Activated naive CD4-positive, alpha-beta T cell (primary cell): ENCODE data around the gene KIAA1755.

ENCODE experiments used
- DNase-seq, 4 experiments: peaks; one replicate each; lab custom pipeline; 2025; lab: John Stamatoyannopoulos, UW

The KIAA1755 gene

GRCh38 chr20:38202153-38202981 is 58.2 kb downstream of the KIAA1755 start:
- DNase-seq = no peak

GRCh38 chr20:38201356-38201755 is 59.2 kb downstream of the KIAA1755 start:
- no peak for DNase-seq

GRCh38 chr20:38200646-38201045 is 59.9 kb downstream of the KIAA1755 start:
- DNase-seq = no peak

GRCh38 chr20:38199501-38200390 is 60.8 kb downstream of the KIAA1755 start:
- DNase-seq = no peak

- no peak for DNase-seq
Measured at GRCh38 chr20:38198238-38198861, 62.2 kb downstream of the KIAA1755 start.

- no peak for DNase-seq
Measured at GRCh38 chr20:38197619-38198018, 62.9 kb downstream of the KIAA1755 start.

GRCh38 chr20:38197217-38197616 is 63.3 kb downstream of the KIAA1755 start:
- DNase-seq = no peak

GRCh38 chr20:38196592-38196991 is 63.9 kb downstream of the KIAA1755 start:
- no peak for DNase-seq

- no peak for DNase-seq
Measured at GRCh38 chr20:38196076-38196475, 64.5 kb downstream of the KIAA1755 start.

- no peak for DNase-seq
Measured at GRCh38 chr20:38195521-38195920, 65.0 kb downstream of the KIAA1755 start.

GRCh38 chr20:38194971-38195504 is 65.5 kb downstream of the KIAA1755 start:
- DNase-seq = no peak

GRCh38 chr20:38193586-38194105 is 66.9 kb downstream of the KIAA1755 start:
- no peak for DNase-seq

- DNase-seq = no peak
Measured at GRCh38 chr20:38192323-38192885, 68.1 kb downstream of the KIAA1755 start.

- DNase-seq = no peak
Measured at GRCh38 chr20:38191654-38192053, 68.9 kb downstream of the KIAA1755 start.

GRCh38 chr20:38190936-38191371 is 69.6 kb downstream of the KIAA1755 start:
- no peak for DNase-seq

- DNase-seq = no peak
Measured at GRCh38 chr20:38190166-38190565, 70.4 kb downstream of the KIAA1755 start.

- no peak for DNase-seq
Measured at GRCh38 chr20:38187517-38187916, 73.0 kb downstream of the KIAA1755 start.

- DNase-seq = no peak
Measured at GRCh38 chr20:38186788-38187221, 73.7 kb downstream of the KIAA1755 start.

GRCh38 chr20:38184101-38184500 is 76.4 kb downstream of the KIAA1755 start:
- no peak for DNase-seq

GRCh38 chr20:38181971-38182370 is 78.6 kb downstream of the KIAA1755 start:
- DNase-seq = no peak

- DNase-seq = no peak
Measured at GRCh38 chr20:38181207-38181801, 79.2 kb downstream of the KIAA1755 start.
